ENCODE results near the gene NPHP4. TPM values are rescaled to one million over a fixed set of nuclear protein-coding genes. Genes with fewer than 3 reads are reported as not detected.

Gene NPHP4
- total and polyA plus RNA-seq, 2 donors (not counting 3 experiments of a cell fraction or from before 2014, with no cell fraction given): 4.4 to 11.7 TPM

DNA sequence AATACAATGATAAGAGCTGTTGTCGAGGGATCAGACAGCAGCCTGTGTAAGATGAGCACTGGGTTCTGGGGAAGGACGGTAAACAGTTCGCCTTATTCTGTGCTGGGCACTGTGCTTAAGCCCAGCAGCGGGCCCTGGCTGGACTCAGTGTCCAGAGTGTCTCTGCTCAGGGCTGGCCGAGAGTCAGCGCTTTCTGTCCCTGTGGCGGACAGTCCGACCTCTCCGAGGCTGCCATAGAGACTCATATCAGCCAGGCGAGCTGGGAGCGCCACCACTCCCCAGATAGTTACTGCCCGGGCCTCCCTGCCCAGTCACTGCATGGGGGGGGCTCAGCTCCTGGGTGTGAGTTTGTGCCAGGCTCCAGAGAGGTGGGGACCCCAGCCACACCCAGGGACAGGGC, 14.7 kb upstream of the NPHP4 start:
- no peak overlapping the region for H3K27ac ChIP-seq (ENCODE audit: insufficient read depth, low read depth, low read length)
- no peaks in the 10 kb centered on the region for H3K9me1 ChIP-seq (replicated peaks; ENCODE audit: control insufficient read depth, extremely low read depth, insufficient read depth, low read length)
- H3K4me3 ChIP-seq (replicated peaks in 1 of 3; ENCODE audit: insufficient read depth in 1 of 3, low read depth in 1 of 3, low read length in 3 of 3): no peak overlapping the region
- H3K9ac ChIP-seq (replicated peaks; ENCODE audit: extremely low read depth, insufficient read depth, low read length): no peak overlapping the region
- no peak overlapping the region for H2AFZ ChIP-seq (ENCODE audit: low read depth, low read length)
- H3K79me2 ChIP-seq (ENCODE audit: control insufficient read depth, insufficient read depth, low read length): no peaks in the 10 kb centered on the region
- no peaks in the 10 kb centered on the region for H3K9me3 ChIP-seq (replicated peaks; ENCODE audit: control insufficient read depth, insufficient read depth, low read length)
- intact Hi-C loops (cut with micrococcal nuclease) (no loop called here), dilution Hi-C loops (cut with MboI; ENCODE audit: extremely low pct_ligation_motif_present, low sequenced_read_pairs) (no loop called here)
- H4K20me1 ChIP-seq (replicated peaks; ENCODE audit: control insufficient read depth, extremely low read depth, insufficient read depth, low read length): no peaks in the 10 kb centered on the region
- FAIRE-seq: no peak
- no peak overlapping the region for H3K4me2 ChIP-seq (ENCODE audit: insufficient read depth, low read length)
- no peak for DNase-seq (ENCODE audit: low read depth, low spot score)
- no peak for TF ChIP-seq JUN (IDR thresholded peaks at IDR 0.05; ENCODE audit: borderline replicate concordance, insufficient read depth, insufficient read length, low read depth)
- no peak for TF ChIP-seq POLR2A (IDR thresholded peaks at IDR 0.05; ENCODE audit: low read depth, low read length)
- TF ChIP-seq, protein P1, sequence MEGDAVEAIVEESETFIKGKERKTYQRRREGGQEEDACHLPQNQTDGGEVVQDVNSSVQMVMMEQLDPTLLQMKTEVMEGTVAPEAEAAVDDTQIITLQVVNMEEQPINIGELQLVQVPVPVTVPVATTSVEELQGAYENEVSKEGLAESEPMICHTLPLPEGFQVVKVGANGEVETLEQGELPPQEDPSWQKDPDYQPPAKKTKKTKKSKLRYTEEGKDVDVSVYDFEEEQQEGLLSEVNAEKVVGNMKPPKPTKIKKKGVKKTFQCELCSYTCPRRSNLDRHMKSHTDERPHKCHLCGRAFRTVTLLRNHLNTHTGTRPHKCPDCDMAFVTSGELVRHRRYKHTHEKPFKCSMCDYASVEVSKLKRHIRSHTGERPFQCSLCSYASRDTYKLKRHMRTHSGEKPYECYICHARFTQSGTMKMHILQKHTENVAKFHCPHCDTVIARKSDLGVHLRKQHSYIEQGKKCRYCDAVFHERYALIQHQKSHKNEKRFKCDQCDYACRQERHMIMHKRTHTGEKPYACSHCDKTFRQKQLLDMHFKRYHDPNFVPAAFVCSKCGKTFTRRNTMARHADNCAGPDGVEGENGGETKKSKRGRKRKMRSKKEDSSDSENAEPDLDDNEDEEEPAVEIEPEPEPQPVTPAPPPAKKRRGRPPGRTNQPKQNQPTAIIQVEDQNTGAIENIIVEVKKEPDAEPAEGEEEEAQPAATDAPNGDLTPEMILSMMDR (IDR thresholded peaks at IDR 0.05; ENCODE audit: extremely low read depth in 1 of 2, insufficient read depth in 1 of 2, low read depth in 1 of 2, low read length in 2 of 2): no peak
- no peak for TF ChIP-seq GATA2 (IDR thresholded peaks at IDR 0.05; ENCODE audit: insufficient read depth, insufficient read length, low read depth, low read length)
- TF ChIP-seq MYC (IDR thresholded peaks at IDR 0.05; ENCODE audit: low read depth, low read length): no peak
- no peak for TF ChIP-seq EZH2 (IDR thresholded peaks at IDR 0.05; ENCODE audit: borderline replicate concordance, low read depth, low read length, severe bottlenecking)
- no peak for TF ChIP-seq FOS (IDR thresholded peaks at IDR 0.05; ENCODE audit: borderline replicate concordance, insufficient read depth, low read length)
- TF ChIP-seq, protein P2, sequence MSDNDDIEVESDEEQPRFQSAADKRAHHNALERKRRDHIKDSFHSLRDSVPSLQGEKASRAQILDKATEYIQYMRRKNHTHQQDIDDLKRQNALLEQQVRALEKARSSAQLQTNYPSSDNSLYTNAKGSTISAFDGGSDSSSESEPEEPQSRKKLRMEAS (IDR thresholded peaks at IDR 0.05; ENCODE audit: insufficient read depth, insufficient read length): no peak
- TF ChIP-seq POLR2AphosphoS5 (IDR thresholded peaks at IDR 0.05; ENCODE audit: insufficient read depth, low read depth, low read length): no peak
- H3K4me1 ChIP-seq (ENCODE audit: control insufficient read depth, extremely low read depth, insufficient read depth, low read length): no peaks in the 10 kb centered on the region
- no peaks in the 10 kb centered on the region for H3K27me3 ChIP-seq (ENCODE audit: control insufficient read depth in 2 of 2, insufficient read depth in 2 of 2, low read length in 2 of 2)
- BruUV-seq (replicated peaks): no TSS peak
- no peaks in the 10 kb centered on the region for H3K36me3 ChIP-seq (ENCODE audit: control insufficient read depth in 2 of 2, extremely low read depth in 1 of 2, insufficient read depth in 2 of 2, low read length in 2 of 2)
- ChIA-PET CTCF (interaction anchor here (1.4 kb wide), 1 partner anchor 27 kb away, joined by 4 read pairs; no protein-coding TSS in a partner anchor), POLR2A (no interaction called here)

Measured in endothelial cell of umbilical vein (primary cell).